ENCODE results near the gene MCAM.

Gene MCAM

DNA sequence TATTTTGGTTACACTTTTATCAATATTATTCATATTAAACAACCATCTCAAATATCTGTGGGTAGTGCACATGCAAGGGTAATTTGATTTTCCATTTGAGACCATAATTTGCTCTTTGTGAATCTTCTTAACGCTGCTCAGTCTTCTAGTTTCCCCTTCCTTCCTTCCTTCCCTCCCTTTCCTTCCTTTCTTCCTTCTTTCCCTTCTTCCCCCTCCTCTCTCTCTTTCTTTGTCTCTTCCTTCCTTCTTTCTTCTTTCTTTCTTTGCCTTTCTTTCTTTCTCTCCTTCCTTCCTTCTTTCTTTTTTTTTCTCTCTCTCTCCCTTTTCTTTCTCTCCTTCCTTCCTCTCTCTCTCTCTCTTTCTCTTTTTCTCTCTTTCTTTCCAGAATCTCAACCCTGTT, 13.3 kb upstream of the MCAM start:
- DNase-seq (ENCODE audit: low read depth, low spot score): no peak

DNA sequence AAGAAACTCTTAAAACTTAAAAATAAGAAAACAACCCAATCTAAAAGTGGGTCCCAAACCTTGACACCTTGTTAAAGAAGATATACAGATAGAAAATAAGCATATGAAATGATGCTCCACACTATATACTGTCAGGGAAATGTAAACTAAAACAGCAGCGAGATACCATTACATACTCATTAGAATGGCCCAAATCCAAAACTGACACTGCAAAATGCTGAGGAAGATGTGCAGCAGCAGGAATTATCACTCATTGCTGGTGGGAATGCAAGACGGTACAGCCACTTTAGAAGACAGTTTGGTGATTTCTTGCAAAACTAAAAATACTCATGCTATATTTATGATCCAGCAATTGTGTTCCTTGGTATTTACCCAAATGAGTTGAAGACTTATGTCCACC, 12.4 kb upstream of the MCAM start:
- no peak for DNase-seq (ENCODE audit: low read depth, low spot score)

DNA sequence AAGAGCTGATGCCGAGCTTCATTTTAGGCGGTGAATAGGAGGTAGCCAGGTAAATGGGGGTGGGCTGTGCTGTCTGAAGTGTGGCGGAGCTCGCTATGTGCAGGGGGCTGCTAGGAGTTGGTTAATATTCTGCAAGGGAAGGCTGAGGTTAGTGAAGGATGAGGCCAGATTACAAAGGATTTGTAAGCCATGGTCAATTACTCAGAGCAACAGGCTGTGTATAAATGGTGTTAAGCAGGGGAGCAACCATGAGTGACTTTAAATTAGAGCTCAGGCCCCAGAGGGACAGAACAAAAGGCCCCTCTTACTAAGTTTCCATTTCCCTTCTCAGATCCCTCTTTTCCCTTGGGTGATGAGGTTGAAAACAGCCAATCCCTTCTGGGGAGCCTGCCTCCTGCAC, 7.3 kb upstream of the MCAM start:
- DNase-seq (ENCODE audit: low read depth, low spot score): no peak

DNA sequence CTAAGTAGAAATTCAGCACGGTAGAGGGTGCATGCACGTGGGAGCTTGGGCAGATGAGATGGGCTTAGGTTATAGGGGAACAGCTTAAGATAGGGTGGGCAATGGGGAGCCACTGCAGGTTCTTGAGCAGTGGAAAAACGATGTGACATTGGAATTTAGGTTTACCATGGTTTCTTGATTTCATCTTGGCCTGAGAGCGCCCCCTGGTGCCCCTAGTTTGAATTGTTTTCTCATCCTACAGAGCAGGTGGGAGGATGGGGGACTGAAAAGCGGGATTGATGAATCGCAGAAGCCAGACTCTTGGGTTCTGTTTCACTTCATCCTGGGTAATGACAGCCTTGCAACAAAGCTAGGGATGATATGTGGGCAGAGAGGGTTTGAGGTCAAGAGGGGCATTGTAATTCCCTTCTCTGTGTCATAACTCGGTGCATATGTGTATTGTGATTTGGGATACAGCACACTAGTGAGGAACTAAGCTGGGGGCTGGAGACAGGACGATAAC, 6.7 kb upstream of the MCAM start:
- no peak for DNase-seq (ENCODE audit: low read depth, low spot score)

DNA sequence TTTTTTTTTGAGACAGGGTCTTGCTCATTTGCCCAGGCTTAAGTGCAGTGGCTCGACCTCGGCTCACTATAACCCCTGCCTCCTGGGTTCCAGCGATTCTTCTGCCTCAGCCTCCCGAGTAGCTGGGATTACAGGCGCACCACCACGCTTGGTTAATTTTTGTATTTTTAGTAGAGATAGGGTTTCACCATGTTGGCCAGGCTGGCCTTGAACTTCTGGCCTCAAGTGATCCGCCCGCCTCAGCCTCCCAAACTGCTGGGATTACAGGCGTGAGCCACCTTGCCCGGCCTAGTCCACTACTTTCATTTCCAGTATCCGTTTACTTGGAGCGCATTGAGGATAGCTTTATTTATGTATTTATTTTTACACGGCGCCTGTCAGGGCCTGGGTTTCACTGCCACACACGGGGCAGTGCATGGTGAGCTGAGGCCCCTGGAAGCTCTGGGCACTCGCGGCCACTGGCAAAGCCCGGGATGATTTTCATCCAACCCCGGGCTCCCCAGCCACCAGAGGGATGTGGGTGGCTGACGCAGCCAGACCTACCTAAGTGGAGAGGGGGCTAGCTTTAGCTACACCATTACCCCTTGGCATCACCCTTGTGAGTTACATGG, 6.1 kb upstream of the MCAM start:
- DNase-seq (ENCODE audit: low read depth, low spot score): no peak

DNA sequence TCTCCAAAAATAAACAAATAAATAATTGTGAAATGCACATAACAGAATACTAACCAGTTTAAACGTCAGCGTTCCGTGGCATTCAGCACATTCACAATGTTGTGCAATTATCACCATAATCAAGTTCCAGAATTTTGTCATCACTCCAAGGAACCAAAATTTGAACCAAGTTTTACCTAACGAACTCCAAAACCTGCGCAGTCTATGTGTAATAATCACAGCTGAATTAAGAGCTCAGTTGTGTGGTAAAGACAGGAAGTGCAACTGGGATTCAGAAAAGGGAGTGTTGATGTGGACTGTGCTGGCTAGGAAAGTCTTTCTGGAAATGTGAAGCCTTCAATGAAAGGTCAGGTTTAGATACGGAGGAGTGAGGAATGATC, 5.4 kb upstream of the MCAM start:
- no peak for DNase-seq (ENCODE audit: low read depth, low spot score)

DNA sequence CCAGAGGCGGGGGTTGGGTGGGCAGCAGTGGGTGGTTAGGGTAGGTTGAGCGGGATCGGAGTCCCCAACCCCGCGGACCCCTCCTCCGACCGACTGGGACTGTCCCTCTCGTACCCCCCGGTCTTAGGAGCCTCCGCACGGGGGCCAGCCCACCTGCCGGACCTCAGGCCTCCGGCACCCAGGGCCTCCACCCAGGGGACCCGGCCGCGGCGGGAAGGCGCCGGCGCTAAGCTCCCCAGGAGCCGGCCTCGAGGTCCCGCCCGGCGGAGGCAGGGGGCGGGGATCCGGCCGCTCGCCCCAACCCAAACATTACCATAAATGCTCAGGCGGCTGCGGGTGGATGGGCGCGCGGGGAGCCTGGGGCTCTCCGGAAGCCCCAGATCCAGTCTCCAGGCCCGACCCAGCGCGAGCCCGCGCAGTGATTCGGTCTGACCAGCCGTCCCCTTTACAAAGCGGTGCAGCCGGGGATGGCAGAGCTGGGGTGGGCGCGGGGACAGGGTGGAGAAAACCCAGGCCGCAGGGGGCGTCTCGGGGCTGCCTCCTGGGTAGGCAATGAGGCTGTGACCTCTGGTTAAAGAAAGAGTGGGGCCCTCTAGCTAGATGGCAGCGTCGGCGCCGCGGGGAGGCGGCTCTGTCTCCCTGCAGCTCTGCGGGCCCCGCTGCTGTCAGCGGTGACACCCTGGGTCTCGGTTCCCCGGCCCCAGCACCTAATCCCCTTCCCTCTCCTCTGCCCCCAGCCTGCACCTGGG, 4.0 kb upstream of the MCAM start:
- DNase-seq (ENCODE audit: low read depth, low spot score): no peak

DNA sequence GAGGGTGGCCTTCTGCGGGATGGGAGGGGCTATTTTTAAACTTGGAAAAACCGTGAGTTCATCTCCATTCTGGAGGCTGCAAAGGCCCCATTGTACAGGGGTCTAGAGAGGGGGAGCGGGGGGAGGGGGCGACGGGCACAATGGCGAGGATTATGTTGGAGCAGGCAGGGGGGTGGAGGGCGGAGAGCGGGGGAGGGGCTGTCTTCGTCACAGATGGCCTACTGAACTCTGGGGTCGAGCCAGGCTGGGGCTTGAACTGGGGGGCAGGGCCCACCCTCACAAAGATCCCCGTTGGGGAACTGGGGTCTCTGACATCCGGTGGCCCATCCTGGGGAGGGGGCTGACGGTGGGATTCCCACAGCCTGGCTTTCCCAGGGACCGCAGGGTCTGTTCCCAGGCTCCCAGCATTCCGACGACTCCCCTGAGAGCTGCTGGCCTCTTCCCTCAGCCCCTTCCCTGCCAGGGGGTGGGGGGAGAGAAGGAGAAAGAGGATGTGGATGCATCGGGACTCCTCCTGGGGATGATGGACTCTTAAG, 3.4 kb upstream of the MCAM start:
- DNase-seq (ENCODE audit: low read depth, low spot score): no peak

DNA sequence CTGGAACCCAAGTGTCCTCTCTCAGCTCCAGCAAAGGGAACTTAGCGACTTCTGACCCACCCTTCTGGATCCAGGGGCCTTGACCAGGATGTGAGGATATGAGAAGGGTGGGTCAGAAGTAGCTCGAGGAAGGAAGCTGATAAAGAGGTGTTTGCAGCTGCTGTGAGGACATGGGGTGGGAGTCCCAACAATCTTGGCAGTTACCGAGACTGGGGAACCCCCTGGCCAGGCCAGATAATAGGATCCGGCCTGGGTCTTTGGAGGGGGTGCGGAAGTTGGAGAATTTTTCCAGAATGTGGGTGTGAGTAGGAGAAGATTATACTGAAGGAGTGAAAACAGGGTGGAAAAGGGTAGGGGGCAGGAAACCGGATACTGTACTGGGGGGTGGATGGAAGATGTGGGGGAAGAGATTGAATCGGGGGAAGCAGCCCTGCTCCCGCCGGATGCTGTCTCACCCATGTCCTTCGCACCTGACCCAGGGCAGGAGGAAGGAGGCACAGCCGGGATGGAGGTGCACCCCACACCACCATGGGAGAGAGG, 2.8 kb upstream of the MCAM start:
- no peak for DNase-seq (ENCODE audit: low read depth, low spot score)

DNA sequence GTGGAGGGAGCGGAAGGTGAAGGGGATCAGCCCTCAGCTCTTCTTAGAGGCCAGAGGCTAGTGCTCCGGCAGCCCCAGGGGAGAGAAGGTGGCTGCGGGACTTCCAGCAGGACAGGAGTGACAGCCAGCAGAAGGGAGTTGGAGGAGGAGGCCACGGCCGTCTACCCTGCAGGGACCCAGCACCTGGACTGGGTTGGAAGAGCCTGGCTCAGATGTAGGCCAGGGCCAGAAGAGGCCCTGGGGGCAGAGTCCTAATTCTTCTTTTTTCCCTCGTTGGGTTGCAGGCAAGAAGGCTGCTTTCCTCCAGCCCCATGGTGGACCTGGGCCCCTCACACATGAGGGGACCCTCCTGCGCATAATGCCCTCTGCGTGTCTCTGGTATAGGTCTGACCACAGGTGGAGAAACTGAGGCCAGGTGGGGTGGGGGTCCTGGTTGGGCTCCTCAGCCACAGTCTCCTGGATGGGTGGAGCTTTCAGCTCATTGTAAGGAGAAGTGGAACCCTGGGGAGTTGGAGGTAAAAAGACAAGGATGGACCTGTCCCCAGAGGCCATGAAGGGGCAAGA, 2.3 kb upstream of the MCAM start:
- no peak for DNase-seq (ENCODE audit: low read depth, low spot score)

DNA sequence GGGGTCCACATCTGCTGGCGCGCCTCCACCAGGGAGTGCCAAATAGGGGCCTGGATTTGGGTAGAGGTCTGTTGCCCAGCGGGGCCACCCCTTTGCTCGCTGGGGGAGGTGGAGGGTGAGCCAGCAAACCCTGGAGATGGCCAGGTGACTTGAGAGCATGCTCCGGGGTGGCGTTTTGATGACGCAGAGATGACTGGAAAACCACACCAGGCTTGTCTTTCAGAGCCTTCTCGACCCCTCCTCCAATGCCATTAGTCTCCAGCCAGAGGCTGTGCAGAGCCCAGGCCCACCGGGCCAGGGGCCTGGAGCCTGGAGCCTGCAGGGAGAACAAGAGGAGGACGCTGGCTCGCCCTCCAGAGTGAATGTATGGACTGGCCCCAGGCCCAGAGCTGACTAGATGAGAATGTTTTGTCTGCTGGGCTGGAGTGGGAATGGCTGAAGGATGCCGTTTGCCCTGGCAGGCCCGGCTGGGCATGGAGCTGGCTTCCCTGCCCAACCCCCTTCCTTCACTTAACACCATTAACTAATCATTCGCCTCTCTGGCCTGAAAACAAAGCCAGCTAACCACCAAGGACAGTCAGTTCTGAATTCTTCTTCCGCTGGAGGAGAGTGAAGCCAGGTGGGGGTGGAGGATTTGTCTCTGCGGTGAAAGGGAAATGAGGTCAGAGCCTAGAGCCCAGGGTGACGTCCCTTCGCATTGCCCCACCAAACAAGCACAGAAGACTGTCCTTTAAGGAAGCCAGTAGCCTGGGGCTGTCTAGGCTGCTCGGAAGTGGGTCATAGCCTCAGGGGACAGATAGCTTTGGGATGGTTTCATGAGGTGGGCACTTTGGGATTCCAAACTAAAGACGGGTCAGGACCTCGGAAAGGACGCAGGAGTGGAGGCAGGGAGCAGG, 1.6 kb upstream of the MCAM start:
- no peak for DNase-seq (ENCODE audit: low read depth, low spot score)

DNA sequence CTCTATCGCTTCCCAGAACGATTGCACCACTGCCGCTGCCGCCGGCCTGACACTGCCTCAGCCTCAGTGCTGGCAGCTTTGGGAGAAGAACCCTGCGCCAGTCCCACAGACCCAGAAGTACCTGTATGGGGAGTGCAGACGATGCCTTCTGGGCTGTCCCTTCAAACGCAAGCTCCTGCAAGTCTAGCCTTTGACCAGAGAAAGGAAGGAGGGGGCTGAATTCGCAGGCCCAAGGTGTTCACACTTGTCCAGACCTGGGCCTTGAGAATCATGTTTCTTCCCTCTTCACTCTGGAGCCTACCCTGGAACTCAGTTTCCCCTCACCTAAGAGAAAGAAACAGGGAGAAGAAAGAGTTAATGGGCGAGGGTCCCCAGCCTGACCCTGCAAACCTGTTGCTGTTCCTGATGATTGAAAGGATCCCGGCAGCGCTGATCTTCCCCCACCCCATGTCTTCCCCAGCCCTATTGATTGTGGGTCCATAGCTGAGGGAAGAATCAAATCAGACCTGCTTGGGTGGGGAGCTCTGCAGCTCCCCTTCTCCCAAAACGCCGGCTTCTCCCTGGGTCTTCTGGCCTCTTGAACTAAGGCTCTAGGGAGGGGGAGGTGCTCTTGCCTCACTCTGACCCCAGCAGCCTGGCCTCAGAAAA, 786 bp upstream of the MCAM start:
- no peak for DNase-seq (ENCODE audit: low read depth, low spot score)

DNA sequence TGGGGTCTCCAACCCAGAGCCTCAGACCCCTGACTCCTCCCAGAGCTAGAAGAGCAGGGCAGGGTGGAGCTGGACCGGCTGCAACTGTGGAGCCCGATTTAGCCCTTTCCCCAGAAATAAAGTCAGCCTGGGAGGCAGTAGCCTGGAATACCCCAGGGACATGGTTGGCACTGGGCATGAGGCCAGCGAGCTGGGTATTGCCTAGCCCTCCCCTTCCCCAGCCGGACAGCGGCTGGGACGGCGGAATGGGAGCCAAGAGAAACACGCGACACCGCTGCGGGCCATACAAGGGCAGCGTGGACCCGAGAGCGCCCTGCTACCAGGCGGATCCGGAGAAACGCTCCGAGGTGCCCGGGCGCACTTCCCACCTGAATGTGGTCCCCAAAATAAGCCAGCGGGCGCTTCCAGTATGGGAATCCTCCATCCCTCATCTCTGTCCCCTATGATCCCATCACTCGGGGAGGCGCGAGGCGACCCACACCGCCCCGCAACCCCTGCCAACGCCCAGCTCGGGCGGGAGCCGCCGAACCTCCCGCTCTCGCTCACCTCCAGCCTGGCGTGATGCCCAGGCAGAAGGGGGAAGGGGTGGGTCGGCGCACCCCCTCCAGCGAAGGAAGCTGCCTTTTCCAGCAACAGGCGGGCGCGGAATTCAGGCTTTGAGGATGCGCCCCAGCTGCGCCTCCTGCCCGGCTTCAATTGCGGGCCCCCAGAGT, 758 bp downstream of the MCAM start:
- no peak for DNase-seq (ENCODE audit: low read depth, low spot score)

DNA sequence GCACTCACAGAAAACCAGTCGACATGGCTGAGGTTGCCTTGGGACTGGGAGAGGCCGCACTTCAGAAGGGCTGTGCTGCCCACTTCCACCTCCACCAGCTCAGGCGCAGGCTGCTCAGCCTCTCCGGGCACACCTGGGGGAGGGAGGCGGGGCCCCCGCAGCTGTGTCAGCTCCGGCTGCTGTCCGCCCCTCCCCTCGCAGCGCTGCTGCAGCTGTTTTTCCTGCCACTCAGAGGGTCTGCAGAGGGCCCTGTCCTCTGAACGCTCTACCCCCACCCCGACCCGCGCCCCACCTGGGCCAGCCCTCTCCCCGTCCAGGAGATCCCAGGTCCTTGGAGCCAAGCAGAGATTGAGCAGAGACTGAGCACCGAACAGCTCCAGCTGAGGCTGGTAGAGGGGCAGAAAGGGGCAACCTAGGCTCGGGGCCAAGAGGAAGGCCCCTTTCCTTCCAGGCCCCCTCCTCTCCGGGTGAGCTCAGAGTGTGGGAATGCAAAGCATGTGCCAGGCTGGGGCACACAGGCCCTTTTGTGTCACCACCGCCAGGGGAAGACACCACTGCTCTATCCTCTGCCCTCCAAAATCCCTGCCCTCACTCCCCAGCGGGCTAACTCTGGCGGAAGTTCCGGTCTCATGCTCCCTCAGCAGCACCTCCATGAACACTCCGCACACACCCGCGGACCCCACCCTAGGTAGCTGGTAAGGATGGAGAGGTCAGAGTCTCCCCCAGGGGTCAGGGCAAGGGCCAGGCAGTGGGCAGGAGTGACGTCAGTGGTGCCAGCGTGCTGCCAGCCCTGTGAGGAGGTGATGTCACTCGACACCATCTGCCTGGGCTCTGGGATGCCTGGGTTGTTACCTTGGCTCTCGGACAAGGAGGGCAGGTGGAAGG, 1.6 kb downstream of the MCAM start:
- no peak for DNase-seq (ENCODE audit: low read depth, low spot score)

DNA sequence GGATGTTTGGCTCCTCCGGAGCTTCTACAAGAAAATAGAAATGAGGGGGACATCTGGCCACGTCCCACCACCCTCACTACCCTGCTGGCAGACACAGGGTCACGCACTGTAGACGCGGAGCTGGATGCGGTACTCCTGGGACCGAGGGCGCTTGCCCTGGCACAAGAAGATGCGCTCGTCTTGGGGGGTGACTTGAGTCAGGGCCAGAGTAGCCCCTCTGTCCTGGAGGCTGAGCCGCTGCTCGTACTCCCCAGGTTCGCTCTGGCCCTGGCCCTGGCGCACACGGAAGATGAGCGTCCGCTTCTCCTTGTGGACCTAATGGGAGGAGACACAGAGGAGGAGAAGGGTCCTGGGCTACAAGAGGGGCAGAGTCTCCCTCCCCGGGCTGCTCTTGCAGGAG, 2.2 kb downstream of the MCAM start:
- DNase-seq (ENCODE audit: low read depth, low spot score): no peak

DNA sequence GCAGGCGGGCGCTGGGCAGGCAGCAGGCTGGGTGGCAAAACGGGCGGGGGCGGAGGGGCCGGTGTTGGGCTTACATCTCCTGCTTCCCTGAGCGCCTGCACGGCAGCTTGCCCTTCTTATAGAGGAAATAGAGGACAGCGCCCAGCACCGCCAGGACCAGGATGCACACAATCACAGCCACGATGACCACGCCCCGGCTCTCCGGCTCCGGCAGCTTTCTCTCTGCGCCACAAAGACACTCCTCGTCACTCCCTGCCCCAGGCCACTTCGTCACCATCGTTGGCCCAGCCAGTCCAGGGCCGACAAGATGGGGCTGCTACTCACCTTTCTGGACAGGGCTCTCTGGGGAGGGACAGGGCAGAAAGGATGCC, 6.3 kb downstream of the MCAM start:
- no peak for DNase-seq (ENCODE audit: low read depth, low spot score)

DNA sequence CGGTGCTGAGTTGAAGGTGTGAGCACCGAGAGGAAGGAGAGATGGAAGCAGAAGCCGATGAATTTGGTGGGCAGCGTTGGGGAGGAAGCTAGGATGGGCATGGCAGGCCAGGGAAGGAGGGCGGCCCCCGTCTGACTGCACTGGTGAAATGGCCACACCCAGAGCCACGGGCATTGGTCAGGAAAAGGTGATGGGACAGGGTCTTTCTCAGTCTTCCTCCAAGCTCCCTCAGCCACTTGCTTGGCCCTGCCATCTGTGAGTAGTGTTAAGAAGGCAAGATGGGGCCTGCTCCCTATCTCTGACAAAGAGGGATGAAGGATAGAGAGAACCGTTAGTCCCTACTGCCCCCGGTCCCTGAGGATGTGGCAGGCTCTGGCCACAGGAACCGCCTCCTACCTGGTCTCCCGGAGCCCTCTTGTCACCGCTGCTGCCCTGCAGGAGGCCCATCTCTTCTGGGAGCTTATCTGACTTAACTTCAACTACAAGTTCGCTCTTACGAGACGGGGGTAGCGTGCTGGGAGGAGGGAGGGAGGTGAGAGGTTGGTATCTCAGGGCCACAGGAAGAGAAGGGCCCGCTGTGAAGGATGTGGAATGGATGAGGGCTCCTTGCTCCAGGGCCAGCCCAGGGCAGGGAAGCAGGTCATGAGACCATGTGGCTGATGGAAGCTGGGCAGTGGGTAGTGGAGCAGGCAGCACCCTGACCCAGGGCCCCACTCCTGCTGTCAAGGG, 6.8 kb downstream of the MCAM start:
- no peak for DNase-seq (ENCODE audit: low read depth, low spot score)

DNA sequence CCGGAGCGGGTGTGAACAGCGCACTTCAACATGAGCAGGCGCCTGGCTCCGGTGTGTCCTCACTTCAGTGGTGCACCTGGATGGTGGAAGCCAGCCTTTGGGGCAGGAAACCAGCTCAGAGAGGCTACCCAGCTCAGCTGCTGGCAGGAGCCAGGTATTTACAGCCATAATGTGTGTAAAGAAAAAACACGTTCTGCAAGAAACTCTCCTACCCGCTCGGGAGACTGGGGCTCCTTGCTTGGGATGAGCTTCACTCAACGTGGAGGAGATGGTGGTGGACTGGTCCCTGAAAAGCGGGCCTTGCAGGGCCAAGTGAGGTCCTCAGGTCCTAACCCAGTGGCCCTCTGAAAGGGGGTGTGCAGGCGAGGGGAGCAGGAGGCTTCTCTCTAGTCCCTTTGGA, 7.5 kb downstream of the MCAM start:
- DNase-seq (ENCODE audit: low read depth, low spot score): no peak

DNA sequence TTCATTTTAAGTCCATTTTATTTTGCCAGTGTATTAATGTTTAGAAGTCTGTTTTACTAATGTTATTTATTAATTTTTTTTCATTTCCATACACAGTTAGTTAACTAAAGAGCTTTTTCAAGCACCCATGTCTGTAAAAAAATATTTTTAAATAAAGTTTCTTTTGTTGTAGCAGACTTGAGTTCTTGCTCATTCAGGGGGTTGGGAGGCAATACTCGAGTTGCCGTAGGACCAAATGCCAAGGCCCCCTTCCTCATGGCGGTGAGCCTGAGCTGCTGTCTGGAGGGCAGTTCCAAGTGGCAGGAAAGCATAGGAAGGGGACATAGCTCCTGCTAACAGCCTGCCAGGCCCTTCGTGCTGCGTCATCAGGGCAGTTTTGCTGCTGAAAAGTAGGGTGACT, 9.0 kb downstream of the MCAM start:
- DNase-seq (ENCODE audit: low read depth, low spot score): no peak

Data from brain pericyte (primary cell).